NOMO-1 treated with dmso at 0.1 percent for 144 hours (cell line): ENCODE data around the gene COL4A1.
"Not testable (repeated sequence)": the region's sequence is repeated elsewhere in the genome, so short reads cannot be mapped to it uniquely, and the experiment has no call there.

Experiments
- DNase-seq: peaks from one replicate; lab custom pipeline; 2025; ENCODE audit not compliant: unreplicated experiment; lab: John Stamatoyannopoulos, UW

The COL4A1 gene

GRCh38 chr13:110123041-110123809 is 183.7 kb downstream of the COL4A1 start:
- DNase-seq: no peak

GRCh38 chr13:110121422-110122083 is 185.4 kb downstream of the COL4A1 start:
- no peak for DNase-seq

GRCh38 chr13:110119935-110120905 is 186.7 kb downstream of the COL4A1 start:
- no peak for DNase-seq

- no peak for DNase-seq
Observed at GRCh38 chr13:110118106-110118505, 188.9 kb downstream of the COL4A1 start.

- DNase-seq: no peak
Observed at GRCh38 chr13:110116072-110116487, 190.9 kb downstream of the COL4A1 start.

GRCh38 chr13:110115591-110115990 is 191.4 kb downstream of the COL4A1 start:
- no peak for DNase-seq

- no peak for DNase-seq
Observed at GRCh38 chr13:110114316-110114715, 192.6 kb downstream of the COL4A1 start.

GRCh38 chr13:110113284-110113764 is 193.6 kb downstream of the COL4A1 start:
- DNase-seq: peak; percentile 85

- not testable (repeated sequence) for DNase-seq
Observed at GRCh38 chr13:110112379-110112778, 194.6 kb downstream of the COL4A1 start.

- no peak for DNase-seq
Observed at GRCh38 chr13:110110783-110111182, 196.2 kb downstream of the COL4A1 start.

- DNase-seq: no peak
Observed at GRCh38 chr13:110109910-110110309, 197.0 kb downstream of the COL4A1 start.

- no peak for DNase-seq
Observed at GRCh38 chr13:110109140-110109783, 197.7 kb downstream of the COL4A1 start.

- DNase-seq: peak; percentile 18
Observed at GRCh38 chr13:110108348-110109139, 198.4 kb downstream of the COL4A1 start.

GRCh38 chr13:110107568-110108347 is 199.2 kb downstream of the COL4A1 start:
- DNase-seq: no peak

- DNase-seq: no peak
Observed at GRCh38 chr13:110106726-110107125, 200.2 kb downstream of the COL4A1 start.

- DNase-seq: no peak
Observed at GRCh38 chr13:110105136-110105535, 201.8 kb downstream of the COL4A1 start.

GRCh38 chr13:110103534-110103933 is 203.4 kb downstream of the COL4A1 start:
- DNase-seq: no peak

- no peak for DNase-seq
Observed at GRCh38 chr13:110103026-110103425, 203.9 kb downstream of the COL4A1 start.

- DNase-seq: no peak
Observed at GRCh38 chr13:110102053-110102452, 204.9 kb downstream of the COL4A1 start.
